ENCODE data around the gene PTGES2. TPM values are rescaled to one million over a fixed set of nuclear protein-coding genes. Genes with fewer than 3 reads are reported as not detected.

Gene PTGES2
- 10 to 100 TPM; 15.3 to 32.3 TPM for total RNA-seq

DNA sequence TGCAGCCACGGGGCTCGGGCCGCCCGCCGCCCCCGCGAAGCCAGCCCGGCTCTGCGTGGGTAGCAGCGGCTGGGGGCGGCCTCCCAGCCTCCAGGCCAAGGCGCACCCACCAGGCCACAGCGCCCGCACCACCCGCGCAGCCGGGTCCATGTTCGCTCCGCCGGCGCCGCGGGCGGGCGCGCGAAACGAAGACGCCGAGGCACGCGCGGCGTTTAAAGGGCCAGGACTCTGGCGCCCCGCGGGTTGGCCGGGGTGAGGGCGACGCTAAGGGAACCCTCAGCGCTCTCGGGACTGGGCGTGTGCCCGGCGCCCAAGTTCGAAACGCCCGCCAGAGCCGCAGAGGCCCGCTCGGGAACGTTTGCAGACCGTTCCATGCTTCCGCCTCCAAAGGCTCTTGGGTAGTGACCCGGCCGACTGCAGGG, at the start of gene PTGES2:
Gene PTGES2, minus strand, starts transcription at position 162 of the 422 bp plus-strand sequence. Its CDS starts 12 bp downstream, at position 150.
- H3K4me3 Mint-ChIP-seq: peak within 1 kb of the TSS; percentile 97
- peak within 1 kb of the TSS; percentile 95 for H3K27ac Mint-ChIP-seq
- H3K4me1 Mint-ChIP-seq: peaks cover 24% of the 10 kb centered on the region
- peaks cover 23% of the 10 kb centered on the region for H3K36me3 Mint-ChIP-seq (ENCODE audit: low read depth)
- H3K9me3 Mint-ChIP-seq: no peaks in the 10 kb centered on the region
- H3K27me3 Mint-ChIP-seq: no peaks in the 10 kb centered on the region
- ATAC-seq (replicated peaks): peak; percentile 70

DNA sequence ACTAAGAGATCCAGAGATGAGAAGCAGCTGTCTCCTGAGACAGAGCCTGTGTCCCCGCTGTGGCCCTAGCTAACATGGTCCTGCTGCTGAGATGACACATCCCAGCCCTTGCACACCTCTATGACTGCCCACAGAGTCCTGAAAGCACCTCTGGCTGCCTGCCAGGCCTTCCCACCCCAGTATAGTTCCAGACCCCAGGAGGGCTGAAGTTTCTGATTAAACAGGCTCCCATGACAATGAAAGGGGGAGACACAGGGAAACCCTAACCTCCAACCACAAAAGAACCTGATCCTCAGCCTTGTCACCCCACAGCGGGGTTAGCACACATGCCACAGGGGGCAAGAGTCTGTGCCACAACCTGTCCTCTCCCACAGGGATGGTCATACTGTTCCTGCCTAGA, 48.2 kb upstream of the PTGES2 start:
- no peaks in the 10 kb centered on the region for H3K4me1 Mint-ChIP-seq
- ATAC-seq (replicated peaks): no peak
- peaks cover 65% of the 10 kb centered on the region for H3K36me3 Mint-ChIP-seq (ENCODE audit: low read depth)
- H3K27ac Mint-ChIP-seq: peak overlapping the region; percentile 46
- no peaks in the 10 kb centered on the region for H3K9me3 Mint-ChIP-seq
- no peaks in the 10 kb centered on the region for H3K27me3 Mint-ChIP-seq
- no peak overlapping the region for H3K4me3 Mint-ChIP-seq

DNA sequence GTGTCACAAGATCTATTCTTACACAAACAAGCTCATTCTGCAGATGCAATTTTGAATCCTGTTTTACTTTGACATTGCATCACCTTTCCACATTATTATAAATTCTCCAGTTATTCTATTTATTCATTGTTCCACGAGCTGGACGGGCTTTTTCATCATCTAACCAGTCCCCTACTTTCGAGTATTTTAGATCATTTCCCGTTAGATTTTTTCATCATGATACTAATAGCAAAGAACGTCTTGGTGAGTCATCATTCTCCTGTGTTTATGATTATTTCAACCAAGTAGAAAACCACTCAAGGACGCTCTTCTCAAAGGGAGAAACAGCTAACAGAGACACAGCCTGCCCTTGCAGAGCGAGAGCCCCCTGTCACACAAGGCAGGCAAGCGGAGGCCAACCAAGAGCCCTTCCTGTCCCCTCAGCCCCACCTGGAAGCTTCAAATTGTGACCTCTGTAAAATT, 47.6 kb upstream of the PTGES2 start:
- no peak for ATAC-seq (replicated peaks)
- Mint-ChIP-seq H3K27ac (peak overlapping the region; percentile 46), H3K9me3 (no peaks in the 10 kb centered on the region), H3K4me1 (no peaks in the 10 kb centered on the region), H3K4me3 (no peak overlapping the region), H3K27me3 (no peaks in the 10 kb centered on the region), H3K36me3 (ENCODE audit: low read depth) (peaks cover 65% of the 10 kb centered on the region)

DNA sequence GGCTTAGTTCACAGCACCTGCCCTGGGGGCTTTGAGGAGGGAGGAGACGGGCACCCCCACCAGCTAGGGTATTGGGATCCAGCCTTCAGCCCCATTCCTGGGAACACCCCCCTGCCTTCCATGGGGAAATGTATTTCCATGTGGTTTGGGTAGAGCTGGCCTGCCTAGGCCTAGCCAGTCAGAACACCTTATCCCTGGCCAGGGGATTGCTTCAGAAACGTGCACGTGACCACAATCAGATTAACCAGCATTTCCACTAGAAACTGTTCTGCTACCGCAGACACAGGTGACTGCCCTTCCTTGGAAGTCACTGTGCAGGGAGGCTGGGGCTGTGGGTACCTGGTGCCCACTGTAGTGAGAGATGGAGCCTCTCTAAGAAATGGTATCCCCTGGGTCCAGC, 46.5 kb upstream of the PTGES2 start:
- Mint-ChIP-seq H3K36me3 (ENCODE audit: low read depth) (peaks cover 65% of the 10 kb centered on the region), H3K9me3 (no peaks in the 10 kb centered on the region), H3K27me3 (no peaks in the 10 kb centered on the region), H3K27ac (no peak overlapping the region), H3K4me3 (no peak overlapping the region), H3K4me1 (no peaks in the 10 kb centered on the region)
- no peak for ATAC-seq (replicated peaks)

DNA sequence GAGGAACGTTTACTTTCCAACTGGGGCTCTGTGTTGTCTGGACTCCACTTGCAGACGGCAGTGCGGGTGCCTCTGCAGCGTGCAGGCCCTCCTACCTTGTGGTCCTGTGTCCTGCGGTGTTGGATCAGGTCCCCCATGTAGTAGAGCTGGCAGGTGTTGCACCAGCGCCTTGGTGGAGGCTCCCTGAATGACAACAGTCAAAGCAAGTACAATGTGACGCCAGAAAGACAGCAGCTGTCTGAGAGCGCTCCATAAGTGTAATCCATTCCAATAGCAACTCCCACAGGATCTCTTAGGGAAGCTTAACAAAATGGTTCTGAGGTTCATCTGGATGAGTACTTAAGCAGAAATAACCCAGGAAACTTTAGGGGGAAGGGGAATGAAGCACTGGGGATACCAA, 42.4 kb upstream of the PTGES2 start:
- ATAC-seq (replicated peaks): no peak
- H3K9me3 Mint-ChIP-seq: no peaks in the 10 kb centered on the region
- H3K36me3 Mint-ChIP-seq (ENCODE audit: low read depth): peaks cover 69% of the 10 kb centered on the region
- no peaks in the 10 kb centered on the region for H3K4me1 Mint-ChIP-seq
- no peak overlapping the region for H3K4me3 Mint-ChIP-seq
- H3K27me3 Mint-ChIP-seq: no peaks in the 10 kb centered on the region
- H3K27ac Mint-ChIP-seq: peak overlapping the region; percentile 16

DNA sequence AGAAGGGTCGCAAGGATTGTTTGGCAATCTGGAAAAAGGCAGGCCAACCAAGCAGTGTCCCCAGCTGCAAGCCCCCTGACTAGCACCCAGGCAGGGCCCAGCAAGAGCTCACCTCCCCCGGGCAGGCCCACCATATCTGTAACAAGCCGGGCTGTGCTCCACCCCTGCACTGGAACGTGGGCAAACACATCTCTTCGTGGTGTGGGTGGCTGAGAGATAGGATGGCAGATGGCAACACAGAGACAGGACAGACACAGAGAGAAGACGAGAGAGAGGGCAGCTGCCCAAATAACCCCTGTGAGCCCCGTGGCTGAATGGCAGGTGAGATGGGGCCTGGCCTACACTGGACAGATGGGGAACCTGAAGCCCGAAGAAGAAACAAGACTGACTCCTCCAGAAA, 42.0 kb upstream of the PTGES2 start:
- Mint-ChIP-seq H3K4me1 (no peaks in the 10 kb centered on the region), H3K27ac (peak overlapping the region; percentile 16), H3K27me3 (no peaks in the 10 kb centered on the region), H3K36me3 (ENCODE audit: low read depth) (peaks cover 68% of the 10 kb centered on the region), H3K4me3 (no peak overlapping the region), H3K9me3 (no peaks in the 10 kb centered on the region)
- ATAC-seq (replicated peaks): no peak

DNA sequence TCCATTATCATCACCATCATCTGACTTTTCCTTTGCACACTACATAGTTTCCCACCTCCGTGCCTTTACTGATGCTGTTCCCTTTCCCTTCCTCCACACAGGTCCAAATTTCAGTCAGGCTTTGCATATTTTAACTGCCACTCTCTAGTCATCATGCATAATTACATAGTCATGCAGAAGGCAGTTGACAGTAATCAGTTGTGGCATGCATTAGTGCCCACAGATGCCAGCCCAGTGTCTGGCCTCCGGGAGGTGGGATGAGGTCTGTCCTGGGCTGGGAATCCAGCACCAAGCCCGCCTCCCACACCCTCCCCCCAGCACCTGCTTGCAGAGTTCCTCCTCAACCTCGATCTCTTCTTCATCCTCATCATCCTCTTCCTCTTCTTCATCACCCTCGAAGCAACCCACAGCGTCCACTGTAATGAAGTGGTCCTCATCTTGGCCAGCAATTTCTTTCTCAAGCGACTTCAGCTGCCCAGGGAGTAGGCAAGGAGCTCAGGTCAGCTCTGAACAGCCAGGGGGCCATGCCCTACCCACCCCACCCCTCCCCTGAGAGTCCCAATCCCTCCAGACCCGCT, 41.3 kb upstream of the PTGES2 start:
- peaks cover 70% of the 10 kb centered on the region for H3K36me3 Mint-ChIP-seq (ENCODE audit: low read depth)
- no peak overlapping the region for H3K4me3 Mint-ChIP-seq
- no peak for ATAC-seq (replicated peaks)
- H3K27ac Mint-ChIP-seq: peak overlapping the region; percentile 13
- H3K27me3 Mint-ChIP-seq: no peaks in the 10 kb centered on the region
- no peaks in the 10 kb centered on the region for H3K9me3 Mint-ChIP-seq
- no peaks in the 10 kb centered on the region for H3K4me1 Mint-ChIP-seq

DNA sequence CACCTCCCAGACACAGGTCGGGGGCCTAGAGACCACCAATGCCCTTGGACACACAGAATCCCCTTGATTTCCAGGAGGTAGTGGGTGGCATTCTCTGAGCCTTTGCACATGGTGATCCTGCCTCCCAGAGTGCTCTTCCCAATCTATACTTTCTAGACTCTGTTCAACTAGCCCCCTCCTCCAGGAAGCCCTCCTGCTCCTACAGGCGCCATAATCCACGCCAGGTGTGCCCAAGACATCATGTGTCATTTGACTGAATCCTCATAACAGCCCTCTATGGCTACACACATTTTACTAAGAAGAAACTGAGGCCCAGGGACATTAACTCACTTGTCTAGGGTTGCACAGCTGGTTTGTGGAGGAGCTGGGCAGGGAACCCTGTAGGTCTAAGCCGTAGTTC, 39.7 kb upstream of the PTGES2 start:
- H3K27ac Mint-ChIP-seq: no peak overlapping the region
- no peak overlapping the region for H3K4me3 Mint-ChIP-seq
- H3K9me3 Mint-ChIP-seq: no peaks in the 10 kb centered on the region
- H3K36me3 Mint-ChIP-seq (ENCODE audit: low read depth): peaks cover 80% of the 10 kb centered on the region
- ATAC-seq (replicated peaks): no peak
- H3K27me3 Mint-ChIP-seq: no peaks in the 10 kb centered on the region
- peaks cover 7% of the 10 kb centered on the region for H3K4me1 Mint-ChIP-seq

DNA sequence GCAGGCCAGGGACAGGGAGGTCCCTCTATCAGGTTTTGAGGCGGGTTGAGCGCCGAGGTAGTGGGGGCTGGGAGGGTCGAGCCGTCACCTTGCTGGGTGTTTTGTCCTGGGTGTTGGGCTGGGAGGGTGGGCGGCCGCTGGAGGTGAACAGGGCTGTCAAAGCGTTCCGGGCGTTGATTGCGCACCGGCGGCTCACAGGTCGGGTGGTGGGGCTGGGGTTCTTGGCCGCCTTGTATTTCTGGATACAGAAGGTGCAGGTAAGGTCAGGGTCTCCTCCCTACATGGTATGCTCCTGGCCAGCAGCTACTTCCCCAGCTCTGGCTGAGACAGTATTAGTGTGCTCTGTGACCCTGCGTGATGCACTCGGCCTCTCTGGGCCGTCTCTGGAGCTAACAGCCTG, 38.6 kb upstream of the PTGES2 start:
- no peak overlapping the region for H3K4me3 Mint-ChIP-seq
- peaks cover 82% of the 10 kb centered on the region for H3K36me3 Mint-ChIP-seq (ENCODE audit: low read depth)
- H3K4me1 Mint-ChIP-seq: peaks cover 10% of the 10 kb centered on the region
- no peak overlapping the region for H3K27ac Mint-ChIP-seq
- no peak for ATAC-seq (replicated peaks)
- H3K9me3 Mint-ChIP-seq: no peaks in the 10 kb centered on the region
- H3K27me3 Mint-ChIP-seq: no peaks in the 10 kb centered on the region

DNA sequence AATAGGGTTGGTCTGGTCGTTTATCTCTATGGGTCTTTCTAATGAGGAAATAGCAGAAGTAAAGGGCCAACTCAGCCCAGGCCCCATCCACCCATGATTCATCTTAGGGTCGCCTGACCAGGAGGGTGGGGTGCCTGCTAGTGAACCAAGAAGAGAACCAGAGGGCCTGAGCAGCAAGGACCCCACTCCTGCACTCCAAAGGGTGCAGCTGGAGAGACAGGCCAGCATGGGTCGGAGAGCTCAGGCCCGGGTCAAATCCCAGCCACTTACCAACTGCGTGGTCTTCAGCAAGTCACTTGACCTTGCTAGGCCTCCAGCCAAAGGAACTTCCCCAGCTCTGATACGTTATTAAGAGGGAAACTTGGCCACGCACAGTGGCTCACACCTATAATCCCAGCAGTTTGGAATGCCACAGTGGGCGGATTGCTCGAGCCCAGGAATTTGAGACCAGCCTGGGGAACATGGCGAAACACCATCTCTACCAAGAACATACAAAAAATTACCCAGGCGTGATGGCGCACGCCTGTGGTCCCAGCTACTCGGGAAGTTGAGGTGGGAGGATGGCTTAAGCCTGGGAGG, 36.9 kb upstream of the PTGES2 start:
- Mint-ChIP-seq H3K9me3 (no peaks in the 10 kb centered on the region), H3K27ac (no peak overlapping the region), H3K4me1 (peaks cover 10% of the 10 kb centered on the region), H3K4me3 (no peak overlapping the region), H3K27me3 (no peaks in the 10 kb centered on the region), H3K36me3 (ENCODE audit: low read depth) (peaks cover 72% of the 10 kb centered on the region)
- no peak for ATAC-seq (replicated peaks)

DNA sequence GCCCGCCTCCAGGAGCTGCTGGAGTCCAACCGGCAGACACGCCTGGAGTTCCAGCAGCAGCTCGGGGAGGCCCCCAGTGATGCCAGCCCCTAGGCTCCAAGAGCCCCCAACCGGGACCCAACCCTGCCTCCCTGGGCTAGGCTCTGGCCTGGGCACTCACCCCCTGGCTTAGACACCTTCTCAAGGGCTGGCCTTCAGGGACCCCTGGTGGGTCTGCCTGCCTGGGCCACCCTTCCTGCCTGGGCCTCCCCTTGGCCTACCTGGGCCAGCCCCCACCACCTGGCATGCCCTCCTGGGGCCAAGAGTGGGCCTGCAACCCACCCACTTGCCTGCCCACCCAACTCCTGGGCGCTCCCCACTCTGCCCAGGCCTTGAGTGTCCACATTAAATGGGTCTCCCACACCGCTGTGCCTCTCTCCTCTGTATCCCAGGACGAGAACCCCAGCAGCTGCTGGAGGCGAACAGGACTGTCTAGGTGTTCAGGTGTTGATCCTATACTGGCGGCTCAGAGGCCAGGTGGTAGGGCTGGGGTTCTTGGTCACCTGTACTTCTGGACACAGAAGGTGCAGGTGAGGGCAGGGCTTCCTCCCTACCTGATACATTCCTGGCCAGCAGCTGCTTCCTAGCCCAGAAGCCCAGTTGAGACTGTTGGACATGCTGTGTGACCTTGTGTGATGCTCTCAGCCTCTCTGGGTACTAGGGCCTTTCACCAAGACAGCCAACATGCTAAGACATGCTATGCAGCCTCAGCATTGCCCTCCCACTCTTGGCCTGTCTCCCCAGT, 36.2 kb upstream of the PTGES2 start:
- Mint-ChIP-seq H3K27me3 (no peaks in the 10 kb centered on the region), H3K36me3 (ENCODE audit: low read depth) (peaks cover 65% of the 10 kb centered on the region), H3K4me3 (no peak overlapping the region), H3K27ac (no peak overlapping the region), H3K4me1 (peaks cover 10% of the 10 kb centered on the region), H3K9me3 (no peaks in the 10 kb centered on the region)
- ATAC-seq (replicated peaks): no peak

DNA sequence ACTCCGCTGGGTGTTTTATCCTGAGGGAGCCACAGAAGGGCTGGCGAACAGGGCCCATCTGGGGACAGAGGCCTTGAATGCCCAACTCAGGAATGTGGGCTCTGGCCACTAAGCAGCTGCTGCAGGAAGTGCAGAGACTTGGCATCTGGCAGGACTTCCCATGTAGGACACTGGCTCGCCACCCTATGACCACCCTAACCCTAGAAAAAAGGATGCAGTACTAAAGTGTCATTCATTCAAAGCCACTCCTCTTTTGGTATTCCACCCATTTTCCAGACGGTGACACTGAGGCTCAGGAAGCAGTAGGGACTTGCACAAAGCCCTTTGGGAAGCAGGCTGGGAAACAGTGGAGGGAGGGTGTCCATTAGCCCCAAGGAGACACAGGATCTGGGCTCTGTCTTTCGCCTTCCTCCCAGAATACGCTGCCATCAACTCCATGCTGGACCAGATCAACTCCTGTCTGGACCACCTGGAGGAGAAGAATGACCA, 35.5 kb upstream of the PTGES2 start:
- Mint-ChIP-seq H3K9me3 (no peaks in the 10 kb centered on the region), H3K4me1 (peaks cover 10% of the 10 kb centered on the region), H3K36me3 (ENCODE audit: low read depth) (peaks cover 60% of the 10 kb centered on the region), H3K27ac (no peak overlapping the region), H3K4me3 (no peak overlapping the region), H3K27me3 (no peaks in the 10 kb centered on the region)
- ATAC-seq (replicated peaks): no peak

DNA sequence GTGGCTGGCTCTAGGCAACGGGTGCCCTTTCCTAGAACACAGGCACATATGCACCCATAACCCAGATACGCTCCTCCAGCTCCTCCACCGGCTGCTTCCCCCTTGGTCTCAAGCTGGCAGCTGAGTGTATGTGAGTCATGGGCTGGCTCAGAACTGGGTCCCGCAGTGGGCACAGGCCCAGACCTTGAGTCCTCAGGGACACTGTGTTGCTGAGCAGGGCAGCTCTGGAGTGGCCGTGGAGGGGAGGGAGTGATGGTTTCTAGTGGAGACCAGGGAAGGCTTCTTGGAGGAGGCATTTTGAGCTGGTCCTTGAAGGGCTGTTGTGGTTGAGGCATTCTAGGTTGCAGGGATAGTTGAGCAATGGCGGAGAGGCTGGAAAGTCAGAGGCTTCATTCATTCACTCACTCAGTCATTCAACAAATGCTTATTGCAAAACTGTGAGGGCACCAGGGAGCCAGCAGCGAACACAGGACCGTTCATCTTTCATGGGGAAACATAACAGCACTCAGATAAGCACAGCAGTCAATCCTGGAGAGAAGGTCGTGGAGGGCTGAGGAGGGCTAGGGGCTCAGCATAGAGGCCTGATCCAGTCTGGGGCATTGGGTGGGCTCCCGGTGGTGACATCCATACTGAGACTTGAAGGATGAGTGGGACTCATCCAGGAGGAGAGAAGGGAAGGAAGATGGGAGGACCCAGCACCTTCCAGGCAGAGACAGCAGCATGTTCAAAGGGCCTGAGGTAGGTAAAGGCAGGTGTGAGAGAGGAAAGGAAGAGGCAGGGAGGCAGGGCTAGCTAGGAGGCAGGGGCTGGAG, 34.9 kb upstream of the PTGES2 start:
- Mint-ChIP-seq H3K27ac (peak overlapping the region; percentile 43), H3K4me3 (peak overlapping the region; percentile 84), H3K9me3 (no peaks in the 10 kb centered on the region), H3K27me3 (no peaks in the 10 kb centered on the region), H3K4me1 (peaks cover 10% of the 10 kb centered on the region), H3K36me3 (ENCODE audit: low read depth) (peaks cover 54% of the 10 kb centered on the region)
- no peak for ATAC-seq (replicated peaks)

DNA sequence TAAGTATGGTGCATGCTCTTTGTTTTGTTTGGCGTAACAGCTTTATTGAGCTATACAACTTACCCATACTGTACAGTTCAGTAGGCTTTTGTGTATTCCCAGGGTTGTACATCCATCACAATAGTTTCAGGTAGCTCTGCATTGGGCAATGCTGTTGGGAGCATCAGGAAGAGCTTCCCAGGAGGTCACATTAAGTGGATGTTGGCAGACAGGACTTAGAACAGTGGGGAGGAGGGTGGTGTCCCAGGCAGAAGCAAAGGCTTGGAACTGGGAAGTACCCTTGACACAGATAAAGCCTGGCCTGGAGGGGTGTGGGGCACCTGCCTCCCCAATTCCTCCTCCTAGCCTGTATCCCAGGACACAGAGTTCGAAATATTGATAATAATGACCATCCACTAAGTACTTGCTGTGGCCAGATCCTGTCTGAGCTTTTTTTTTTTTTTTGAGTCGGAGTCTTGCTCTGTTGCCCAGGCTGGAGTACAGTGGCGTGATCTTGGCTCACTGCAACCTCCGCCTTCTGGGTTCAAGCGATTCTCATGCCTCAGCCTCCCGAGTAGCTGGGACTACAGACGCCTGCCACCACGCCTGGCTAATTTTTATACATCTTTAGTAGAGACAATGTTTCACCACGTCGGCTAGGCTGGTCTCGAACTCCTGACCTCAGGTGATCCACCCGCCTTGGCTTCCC, 33.8 kb upstream of the PTGES2 start:
- no peak for ATAC-seq (replicated peaks)
- no peaks in the 10 kb centered on the region for H3K27me3 Mint-ChIP-seq
- H3K36me3 Mint-ChIP-seq (ENCODE audit: low read depth): peaks cover 44% of the 10 kb centered on the region
- peak overlapping the region; percentile 84 for H3K4me3 Mint-ChIP-seq
- peak overlapping the region; percentile 54 for H3K27ac Mint-ChIP-seq
- no peaks in the 10 kb centered on the region for H3K9me3 Mint-ChIP-seq
- H3K4me1 Mint-ChIP-seq: peaks cover 10% of the 10 kb centered on the region
